MM.1S (cell line): ENCODE results near the gene SMIM13.

Experiments
- DNase-seq: peaks from one replicate; pipeline ENCODE4 v3.0.0-alpha.2; 2015
- H2AFZ ChIP-seq: fragments of 300-600 bp; sonication (generic); 2 replicates; pipeline ENCODE4 v1.6.0; 2016; ENCODE audit warnings: antibody characterized with exemption, low read length
- H3F3A ChIP-seq: fragments of 300-600 bp; sonication (generic); 2 replicates; pipeline ENCODE4 v1.6.1; 2016; ENCODE audit warnings: mild to moderate bottlenecking, antibody characterized with exemption, low read length, moderate library complexity, mixed read lengths; ENCODE audit not compliant: insufficient read depth
- H3K27ac ChIP-seq: fragments of 300-600 bp; sonication (generic); 2 replicates; pipeline ENCODE4 v1.5.1; 2016; ENCODE audit warnings: mild to moderate bottlenecking, low read length
- H3K27me3 ChIP-seq: fragments of 300-600 bp; sonication (generic); replicated peaks from 2 replicates; pipeline ENCODE4 v1.6.0; 2016; ENCODE audit warnings: low read length; ENCODE audit not compliant: insufficient read depth
- H3K36me3 ChIP-seq: fragments of 300-600 bp; sonication (generic); replicated peaks from 2 replicates; pipeline ENCODE4 v1.6.1; 2016; ENCODE audit warnings: mild to moderate bottlenecking, low read length, mixed read lengths; ENCODE audit not compliant: insufficient read depth
- H3K4me1 ChIP-seq: fragments of 300-600 bp; sonication (generic); 2 replicates; pipeline ENCODE4 v1.6.1; 2016; ENCODE audit warnings: low read length, mixed read lengths
- H3K4me2 ChIP-seq: fragments of 300-600 bp; sonication (generic); 2 replicates; pipeline ENCODE4 v1.6.0; 2016; ENCODE audit warnings: low read depth, low read length
- H3K4me3 ChIP-seq: fragments of 300-600 bp; sonication (generic); 2 replicates; pipeline ENCODE4 v1.5.1; 2016; ENCODE audit warnings: low read length, mixed read lengths
- H3K79me2 ChIP-seq: fragments of 300-600 bp; sonication (generic); 2 replicates; pipeline ENCODE4 v1.6.1; 2016; ENCODE audit warnings: mixed run types, low read length, mixed read lengths
- H3K9ac ChIP-seq: fragments of 300-600 bp; sonication (generic); 2 replicates; pipeline ENCODE4 v1.6.1; 2016; ENCODE audit warnings: low read length, mixed read lengths
- H3K9me2 ChIP-seq: fragments of 300-600 bp; sonication (generic); replicated peaks from 2 replicates; pipeline ENCODE4 v1.6.1; 2016; ENCODE audit warnings: mild to moderate bottlenecking, low read length, mixed read lengths; ENCODE audit not compliant: insufficient read depth
- H3K9me3 ChIP-seq: fragments of 300-600 bp; sonication (generic); replicated peaks from 2 replicates; pipeline ENCODE4 v1.6.1; 2016; ENCODE audit warnings: mild to moderate bottlenecking, low read length, mixed read lengths; ENCODE audit not compliant: insufficient read depth
- H4K20me1 ChIP-seq: fragments of 300-600 bp; sonication (generic); 2 replicates; pipeline ENCODE4 v1.6.1; 2016; ENCODE audit warnings: mild to moderate bottlenecking, low read length, moderate library complexity, mixed read lengths; ENCODE audit not compliant: insufficient read depth
- CTCF ChIP-seq: fragments of 300-600 bp; sonication (generic); IDR thresholded peaks from 2 replicates; pipeline ENCODE4 v1.5.1; 2016; ENCODE audit warnings: antibody characterized with exemption, low read length, mixed read lengths
- EZH2 ChIP-seq: fragments of 300-600 bp; sonication (generic); optimal IDR thresholded peaks from 2 replicates; pipeline ENCODE3; 2017; ENCODE audit warnings: low read depth, mild to moderate bottlenecking, antibody characterized with exemption, low read length, mixed read lengths
- EZH2phosphoT487 ChIP-seq: fragments of 300-600 bp; sonication (generic); IDR thresholded peaks from 2 replicates; pipeline ENCODE4 v1.6.1; 2018; ENCODE audit warnings: antibody characterized with exemption, low read length

The SMIM13 gene

GRCh38 chr6:11065436-11066202 is 28.0 kb upstream of the SMIM13 start:
- Histone ChIP-seq H3K4me2 (no peak overlapping the region), H4K20me1 (no peaks in the 10 kb centered on the region), H2AFZ (no peak overlapping the region), H3K27me3 (no peaks in the 10 kb centered on the region), H3K36me3 (no peaks in the 10 kb centered on the region), H3K4me1 (no peaks in the 10 kb centered on the region), H3K4me3 (no peak overlapping the region), H3K27ac (no peak overlapping the region), H3K9me3 (no peaks in the 10 kb centered on the region), H3K79me2 (no peaks in the 10 kb centered on the region), H3K9me2 (no peaks in the 10 kb centered on the region), H3K9ac (no peak overlapping the region), H3F3A (no peaks in the 10 kb centered on the region)
- no peak for DNase-seq
- TF ChIP-seq EZH2phosphoT487, result no peak
- no peak for TF ChIP-seq CTCF
- no peak for TF ChIP-seq EZH2

- no peak overlapping the region for H3K4me2 ChIP-seq
- no peaks in the 10 kb centered on the region for H4K20me1 ChIP-seq
- no peaks in the 10 kb centered on the region for H3K9me2 ChIP-seq
- no peaks in the 10 kb centered on the region for H3K27me3 ChIP-seq
- no peaks in the 10 kb centered on the region for H3K79me2 ChIP-seq
- H3K9me3 ChIP-seq, result no peaks in the 10 kb centered on the region
- no peaks in the 10 kb centered on the region for H3K4me1 ChIP-seq
- H3K36me3 ChIP-seq, result no peaks in the 10 kb centered on the region
- DNase-seq, result no peak
- H3K4me3 ChIP-seq, result no peak overlapping the region
- H3K9ac ChIP-seq, result no peak overlapping the region
- TF ChIP-seq EZH2, result no peak
- TF ChIP-seq EZH2phosphoT487, result no peak
- TF ChIP-seq CTCF, result no peak
- no peak overlapping the region for H2AFZ ChIP-seq
- H3K27ac ChIP-seq, result no peak overlapping the region
- no peaks in the 10 kb centered on the region for H3F3A ChIP-seq
Observed at GRCh38 chr6:11066505-11067347, 26.9 kb upstream of the SMIM13 start.

- Histone ChIP-seq H3K4me1 (no peaks in the 10 kb centered on the region), H3K4me3 (no peak overlapping the region), H4K20me1 (no peaks in the 10 kb centered on the region), H3K9me3 (no peaks in the 10 kb centered on the region), H3K9me2 (no peaks in the 10 kb centered on the region), H3K27ac (no peak overlapping the region), H3K9ac (no peak overlapping the region), H3K4me2 (no peak overlapping the region), H3K27me3 (no peaks in the 10 kb centered on the region), H2AFZ (no peak overlapping the region), H3F3A (no peaks in the 10 kb centered on the region), H3K36me3 (no peaks in the 10 kb centered on the region), H3K79me2 (no peaks in the 10 kb centered on the region)
- TF ChIP-seq CTCF (no peak), EZH2 (no peak)
- no peak for DNase-seq
Observed at GRCh38 chr6:11067348-11067747, 26.3 kb upstream of the SMIM13 start.
